ENCODE measurements around the gene DDX10. TPM values are rescaled to one million over a fixed set of nuclear protein-coding genes. Genes with fewer than 3 reads are reported as not detected.

DDX10 gene
- total RNA-seq, 4 donors from 2014 or later = 17.0 to 39.0 (median 34.3) TPM

DNA sequence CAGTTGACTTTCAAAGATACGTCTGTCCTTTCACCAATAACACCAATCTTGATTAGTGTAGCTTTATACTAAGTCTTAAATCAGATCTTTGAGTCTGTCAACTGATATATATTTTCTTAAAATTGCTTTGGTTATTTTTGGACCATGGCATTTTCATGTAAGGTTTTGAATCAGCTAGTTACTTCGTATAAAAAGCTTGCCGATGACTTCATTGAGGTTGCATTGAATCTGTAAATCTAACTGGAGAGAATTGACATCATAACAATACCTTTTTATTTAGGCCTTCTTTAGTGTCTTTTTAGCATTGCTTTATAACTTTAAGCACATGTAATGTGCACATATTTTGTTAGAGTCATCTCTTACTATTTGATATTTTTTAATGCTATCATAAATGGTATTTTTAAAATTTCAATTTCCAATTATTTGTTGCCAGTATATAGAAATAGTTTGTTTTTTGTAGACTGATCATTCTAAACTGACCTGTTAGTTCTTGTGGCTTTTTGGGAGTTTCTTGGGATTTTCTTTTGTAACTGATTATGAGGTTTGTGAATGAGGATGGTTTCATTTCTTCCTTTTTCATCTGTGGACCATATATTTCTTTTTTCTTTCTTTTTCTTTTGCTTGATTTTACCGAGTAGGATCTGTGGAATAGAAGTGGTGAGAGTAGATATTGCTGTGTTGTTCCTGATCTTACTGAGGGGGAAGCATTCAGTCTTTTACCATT lies 61.4 kb downstream of the DDX10 start:
- WGBS, 2 donors = 92 to 93% methylated on average over 4 of the region's 4 CpGs
- Histone ChIP-seq H3K9me3 (no peaks in the 10 kb centered on the region), H3K36me3 (peaks cover 4 to 6% of the 10 kb centered on the region in 2 donors), H3K4me1 (no peaks in the 10 kb centered on the region), H3K27me3 (no peaks in the 10 kb centered on the region), H3K4me3 (replicated peaks in 1 of 3) (no peak overlapping the region), H3K27ac (no peak overlapping the region)
- intact Hi-C loops (cut with DNase I) = no loop called here
- no peak for TF ChIP-seq POLR2A (IDR thresholded peaks at IDR 0.05)
- TF ChIP-seq, protein P1, sequence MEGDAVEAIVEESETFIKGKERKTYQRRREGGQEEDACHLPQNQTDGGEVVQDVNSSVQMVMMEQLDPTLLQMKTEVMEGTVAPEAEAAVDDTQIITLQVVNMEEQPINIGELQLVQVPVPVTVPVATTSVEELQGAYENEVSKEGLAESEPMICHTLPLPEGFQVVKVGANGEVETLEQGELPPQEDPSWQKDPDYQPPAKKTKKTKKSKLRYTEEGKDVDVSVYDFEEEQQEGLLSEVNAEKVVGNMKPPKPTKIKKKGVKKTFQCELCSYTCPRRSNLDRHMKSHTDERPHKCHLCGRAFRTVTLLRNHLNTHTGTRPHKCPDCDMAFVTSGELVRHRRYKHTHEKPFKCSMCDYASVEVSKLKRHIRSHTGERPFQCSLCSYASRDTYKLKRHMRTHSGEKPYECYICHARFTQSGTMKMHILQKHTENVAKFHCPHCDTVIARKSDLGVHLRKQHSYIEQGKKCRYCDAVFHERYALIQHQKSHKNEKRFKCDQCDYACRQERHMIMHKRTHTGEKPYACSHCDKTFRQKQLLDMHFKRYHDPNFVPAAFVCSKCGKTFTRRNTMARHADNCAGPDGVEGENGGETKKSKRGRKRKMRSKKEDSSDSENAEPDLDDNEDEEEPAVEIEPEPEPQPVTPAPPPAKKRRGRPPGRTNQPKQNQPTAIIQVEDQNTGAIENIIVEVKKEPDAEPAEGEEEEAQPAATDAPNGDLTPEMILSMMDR (IDR thresholded peaks at IDR 0.05) = no peak
- no peak for DNase-seq

DNA sequence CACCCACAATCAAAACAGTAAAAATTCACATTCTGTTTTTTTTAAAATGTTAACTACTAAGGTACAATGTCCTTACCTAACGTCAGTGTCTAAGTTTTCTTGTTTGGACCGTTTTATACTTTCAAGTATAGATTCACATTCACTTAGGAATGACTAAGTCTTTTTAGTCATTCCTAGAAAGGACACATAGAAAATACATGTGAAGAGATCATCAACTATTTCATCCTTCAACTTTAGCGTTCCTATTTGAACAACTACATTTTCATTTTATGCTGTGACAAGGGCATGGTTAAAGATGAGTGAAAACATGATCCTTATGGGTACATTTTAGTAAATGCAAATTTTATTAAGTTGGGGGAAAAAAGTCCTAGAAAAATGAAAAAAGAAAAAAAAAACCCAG lies 62.8 kb downstream of the DDX10 start:
- H3K27me3 ChIP-seq = no peaks in the 10 kb centered on the region
- peaks cover 4 to 6% of the 10 kb centered on the region in 2 donors for H3K36me3 ChIP-seq
- no peaks in the 10 kb centered on the region for H3K4me1 ChIP-seq
- no peaks in the 10 kb centered on the region for H3K9me3 ChIP-seq
- TF ChIP-seq, protein P1 (IDR thresholded peaks at IDR 0.05) = no peak
- no peak for TF ChIP-seq POLR2A (IDR thresholded peaks at IDR 0.05)
- DNase-seq = no peak
- intact Hi-C loops (cut with DNase I) = no loop called here
- H3K27ac ChIP-seq = no peak overlapping the region
- no peak overlapping the region for H3K4me3 ChIP-seq (replicated peaks in 1 of 3)
- WGBS, 2 donors = 91% methylated on average over 3 of the region's 3 CpGs

DNA sequence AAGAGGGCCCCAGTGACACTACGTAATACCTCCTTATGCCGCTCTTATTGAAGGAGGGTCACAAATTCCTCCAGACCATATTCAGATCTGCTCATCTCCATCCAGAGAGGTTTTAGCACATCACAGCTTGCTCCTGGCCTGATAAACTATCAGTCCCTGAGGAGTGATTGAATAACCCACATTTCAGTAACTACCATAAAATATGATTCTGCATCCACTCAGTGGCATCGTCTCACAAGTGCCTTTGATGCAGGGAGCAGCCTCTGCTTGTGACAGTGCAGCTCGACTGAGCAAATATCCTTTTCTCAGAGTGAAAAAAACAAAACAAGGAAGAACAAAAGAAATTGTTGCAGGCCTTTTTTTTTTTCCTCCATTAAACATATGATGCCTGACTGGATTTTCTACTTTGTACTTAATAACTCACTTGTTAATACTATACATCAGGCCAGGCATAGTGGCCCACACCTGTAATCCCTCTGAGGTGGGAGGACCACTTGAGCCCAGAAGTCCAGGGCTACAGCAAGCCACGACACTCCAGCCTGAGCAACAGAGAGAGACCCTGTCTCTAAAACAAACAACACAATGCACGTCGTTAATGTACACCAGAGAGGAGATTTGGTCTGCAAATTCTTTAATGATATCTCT lies 64.5 kb downstream of the DDX10 start:
- no peak overlapping the region for H3K27ac ChIP-seq
- H3K27me3 ChIP-seq = no peaks in the 10 kb centered on the region
- intact Hi-C loops (cut with DNase I) = no loop called here
- H3K9me3 ChIP-seq = no peaks in the 10 kb centered on the region
- WGBS, 2 donors = 83 to 84% methylated on average over 7 of the region's 7 CpGs
- H3K4me1 ChIP-seq = no peaks in the 10 kb centered on the region
- H3K36me3 ChIP-seq = peaks cover 0 to 3% of the 10 kb centered on the region in 2 donors
- TF ChIP-seq, protein P1 (IDR thresholded peaks at IDR 0.05) = no peak
- TF ChIP-seq POLR2A (IDR thresholded peaks at IDR 0.05) = no peak
- DNase-seq = no peak
- no peak overlapping the region for H3K4me3 ChIP-seq (replicated peaks in 1 of 3)

DNA sequence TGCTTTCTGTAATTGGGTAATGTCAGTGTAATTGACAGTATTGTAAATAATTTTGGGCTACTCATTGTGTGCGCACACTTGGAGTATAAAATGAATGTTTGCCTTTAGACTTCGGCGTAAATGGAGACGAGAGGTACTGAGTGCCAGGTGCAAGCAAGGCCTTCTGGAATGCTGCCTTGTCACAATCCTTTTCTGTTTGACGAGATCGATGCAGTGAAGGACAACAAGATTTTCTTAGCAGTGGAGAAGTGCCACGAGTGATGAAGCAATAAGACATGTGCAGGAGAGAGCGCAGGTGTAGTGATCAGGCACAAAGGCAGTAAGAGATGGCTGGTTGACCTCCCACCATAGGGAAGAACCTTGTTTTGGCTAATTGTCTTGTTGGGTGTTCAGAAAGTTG lies 67.5 kb downstream of the DDX10 start:
- H3K36me3 ChIP-seq = no peaks in the 10 kb centered on the region
- no peaks in the 10 kb centered on the region for H3K9me3 ChIP-seq
- H3K4me3 ChIP-seq (replicated peaks in 1 of 3) = no peak overlapping the region
- TF ChIP-seq, protein P1 (IDR thresholded peaks at IDR 0.05) = no peak
- TF ChIP-seq POLR2A (IDR thresholded peaks at IDR 0.05) = no peak
- no peak for DNase-seq
- intact Hi-C loops (cut with DNase I) = no loop called here
- 86 to 89% methylated on average over 8 of the region's 8 CpGs for WGBS, 2 donors
- no peaks in the 10 kb centered on the region for H3K27me3 ChIP-seq
- no peak overlapping the region for H3K27ac ChIP-seq
- no peaks in the 10 kb centered on the region for H3K4me1 ChIP-seq

DNA sequence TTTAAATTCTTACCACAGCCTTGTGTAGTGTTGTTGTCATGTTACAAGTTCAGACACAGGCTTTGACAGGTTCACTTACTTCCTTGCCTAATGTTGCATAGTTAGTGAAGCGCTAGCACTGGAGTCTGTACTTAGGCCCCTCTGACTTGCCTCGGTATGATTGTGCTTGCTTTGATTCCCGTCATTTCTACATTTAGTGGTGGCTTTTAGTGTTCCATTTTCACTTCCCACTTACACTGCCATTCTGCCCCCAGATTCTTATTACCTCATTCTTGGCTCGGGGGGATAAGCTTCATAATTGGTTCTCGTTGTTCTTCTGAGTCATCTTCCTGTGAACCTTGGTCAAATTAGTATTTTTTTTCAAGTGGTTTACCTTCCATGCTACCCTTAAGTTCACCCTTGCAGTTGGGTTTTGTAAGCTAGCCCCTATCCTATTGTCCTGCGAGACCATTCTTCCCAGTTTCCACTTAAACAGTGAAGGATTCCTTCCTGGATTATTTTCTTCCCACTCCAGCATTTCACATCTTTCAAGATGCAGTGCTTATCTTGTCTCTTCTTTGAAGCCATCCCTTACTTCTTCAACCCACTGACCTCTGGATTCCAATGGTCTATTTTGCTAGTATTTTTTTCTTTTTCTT lies 68.7 kb downstream of the DDX10 start:
- TF ChIP-seq POLR2A (IDR thresholded peaks at IDR 0.05) = no peak
- TF ChIP-seq, protein P1 (IDR thresholded peaks at IDR 0.05) = no peak
- Histone ChIP-seq H3K27me3 (no peaks in the 10 kb centered on the region), H3K27ac (no peak overlapping the region), H3K4me1 (no peaks in the 10 kb centered on the region), H3K4me3 (replicated peaks in 1 of 3) (no peak overlapping the region), H3K36me3 (no peaks in the 10 kb centered on the region), H3K9me3 (no peaks in the 10 kb centered on the region)
- DNase-seq = no peak
- intact Hi-C loops (cut with DNase I) = no loop called here
- 77 to 80% methylated on average over 6 of the region's 6 CpGs for WGBS, 2 donors
